Measurements from ENCODE around the gene EPS8.
"Not testable (repeated sequence)": the region's sequence is repeated elsewhere in the genome, so short reads cannot be mapped to it uniquely, and the experiment has no call there.

The EPS8 gene

DNA sequence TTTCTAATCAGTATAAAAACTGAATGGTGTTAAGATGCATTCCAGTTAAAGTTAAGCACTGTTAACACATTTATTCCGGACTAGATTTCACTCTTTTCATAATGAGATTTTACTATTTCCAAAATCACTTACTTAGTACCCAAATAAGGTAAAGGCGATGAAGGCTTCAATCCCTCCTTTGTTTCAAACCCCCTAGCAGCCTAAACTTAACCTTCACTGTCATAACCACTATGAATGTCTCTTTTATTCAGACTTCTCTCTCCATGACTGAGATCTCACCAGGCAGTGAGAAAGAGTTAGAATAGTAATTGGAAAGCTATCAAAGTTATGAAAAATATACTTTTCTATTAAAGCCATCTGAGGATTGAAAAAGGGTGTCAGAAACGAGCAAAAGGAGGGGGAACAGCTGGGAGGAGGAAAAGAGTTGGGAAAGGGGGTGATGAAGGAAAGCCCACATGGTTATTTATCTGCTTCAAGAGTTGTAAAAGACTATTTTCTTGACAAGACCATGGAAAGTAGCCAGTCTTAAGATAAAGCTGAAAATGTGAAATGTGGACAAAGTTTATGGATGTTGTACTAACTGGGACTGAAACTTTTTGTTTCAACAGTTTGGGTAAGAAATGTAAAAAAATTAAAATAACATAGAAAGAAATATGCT is 11.7 kb downstream of the EPS8 start:
- H3K4me3 ChIP-seq (ENCODE audit: low read depth, low read length), result no peak overlapping the region
- H3K27ac ChIP-seq (ENCODE audit: low read depth, low read length), result peak overlapping the region; percentile 39
- peaks cover 5% of the 10 kb centered on the region; the same call in 1 of the 2 replicates for H3K36me3 ChIP-seq (ENCODE audit: insufficient read depth, low read length)
- H3K4me1 ChIP-seq (ENCODE audit: control insufficient read depth, insufficient read depth, low read length, unreplicated experiment), result peaks cover 91% of the 10 kb centered on the region
- no peak overlapping the region for H2AFZ ChIP-seq (ENCODE audit: low read length, unreplicated experiment)
- no peaks in the 10 kb centered on the region for H3K27me3 ChIP-seq (ENCODE audit: insufficient read depth, low read length)
- peaks cover 97% of the 10 kb centered on the region for H3K79me2 ChIP-seq (ENCODE audit: control insufficient read depth, insufficient read depth, low read length, unreplicated experiment)

DNA sequence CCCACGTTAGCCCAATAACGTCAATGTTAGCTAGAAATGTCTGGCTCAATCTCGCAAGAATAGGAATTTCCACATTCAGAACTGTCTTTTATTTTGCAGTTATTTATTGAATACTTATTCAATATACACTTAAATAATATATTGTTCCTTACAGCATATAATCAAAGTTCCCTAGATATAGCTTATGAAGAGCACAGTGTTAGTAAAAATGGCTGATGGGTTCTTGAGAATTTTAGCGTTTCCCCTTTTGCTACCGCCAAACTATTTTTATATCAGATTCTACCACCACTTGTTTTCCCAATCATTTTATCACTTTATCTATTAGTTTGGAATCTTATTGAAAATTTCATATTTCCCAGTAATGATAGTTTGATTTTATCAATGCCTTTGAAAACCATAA is 12.7 kb downstream of the EPS8 start:
- H3K27me3 ChIP-seq (ENCODE audit: insufficient read depth, low read length), result no peaks in the 10 kb centered on the region
- peaks cover 93% of the 10 kb centered on the region for H3K4me1 ChIP-seq (ENCODE audit: control insufficient read depth, insufficient read depth, low read length, unreplicated experiment)
- H2AFZ ChIP-seq (ENCODE audit: low read length, unreplicated experiment), result no peak overlapping the region
- H3K79me2 ChIP-seq (ENCODE audit: control insufficient read depth, insufficient read depth, low read length, unreplicated experiment), result peaks cover 99% of the 10 kb centered on the region
- 0 out of 2 replicates have a peak, but pooled peaks cover 2% of the 10 kb centered on the region for H3K36me3 ChIP-seq (ENCODE audit: insufficient read depth, low read length)
- no peak overlapping the region; the same call in 1 of the 2 replicates for H3K27ac ChIP-seq (ENCODE audit: low read depth, low read length)
- H3K4me3 ChIP-seq (ENCODE audit: low read depth, low read length), result no peak overlapping the region

DNA sequence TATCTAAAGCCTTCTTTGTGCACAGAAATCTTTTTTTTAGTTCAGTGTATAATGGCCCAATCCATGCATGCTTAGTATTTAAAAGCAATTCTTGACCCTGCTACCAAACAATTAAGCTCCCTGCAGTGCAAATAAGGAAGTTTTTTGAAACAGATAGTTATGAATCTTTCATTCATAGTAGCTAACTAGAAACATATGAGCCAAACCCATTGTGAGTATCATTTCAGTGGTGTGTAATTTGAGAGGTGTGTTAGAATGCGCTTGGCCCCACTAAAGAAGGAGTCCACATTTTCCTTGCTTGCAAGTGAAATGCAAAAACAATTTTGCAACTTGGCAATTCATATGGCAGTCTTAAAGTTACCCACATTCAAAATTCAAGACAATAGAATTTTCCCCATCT is 14.4 kb downstream of the EPS8 start:
- Histone ChIP-seq H3K79me2 (ENCODE audit: control insufficient read depth, insufficient read depth, low read length, unreplicated experiment) (peaks cover 97% of the 10 kb centered on the region), H3K36me3 (ENCODE audit: insufficient read depth, low read length) (no peaks in the 10 kb centered on the region), H3K27ac (ENCODE audit: low read depth, low read length) (peak overlapping the region; percentile 60), H3K4me1 (ENCODE audit: control insufficient read depth, insufficient read depth, low read length, unreplicated experiment) (peaks cover 92% of the 10 kb centered on the region), H3K4me3 (ENCODE audit: low read depth, low read length) (peak overlapping the region; percentile 10; the same call in 1 of the 2 replicates), H3K27me3 (ENCODE audit: insufficient read depth, low read length) (no peaks in the 10 kb centered on the region), H2AFZ (ENCODE audit: low read length, unreplicated experiment) (no peak overlapping the region)

DNA sequence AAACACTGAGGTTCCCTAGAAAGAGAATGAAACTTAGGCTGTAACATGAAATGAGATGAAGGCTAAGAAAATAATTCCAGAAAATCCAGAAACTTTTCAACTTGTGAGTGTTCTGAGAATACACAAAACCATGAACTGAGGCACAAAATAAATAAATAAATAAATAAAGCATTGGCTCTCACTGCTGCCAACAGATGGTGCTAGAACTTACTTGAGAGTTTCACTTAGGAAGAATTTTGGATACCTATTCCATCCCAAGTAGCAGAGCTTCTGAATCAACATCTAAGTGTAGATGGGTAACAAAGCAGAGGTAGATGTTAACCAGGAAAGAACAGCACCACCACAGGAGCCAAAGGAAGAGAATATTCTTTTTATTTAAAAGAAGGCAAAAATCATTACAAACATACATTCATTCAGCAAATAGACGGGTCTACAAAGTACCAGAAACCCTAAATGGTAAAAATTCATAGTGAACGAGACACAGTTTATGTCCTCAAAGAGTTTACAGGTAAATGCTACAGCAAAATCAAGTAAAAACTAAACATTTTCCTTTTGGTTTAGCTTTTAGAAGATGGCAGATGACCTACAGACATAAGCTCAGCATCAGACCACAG is 16.7 kb downstream of the EPS8 start:
- Histone ChIP-seq H3K4me3 (ENCODE audit: low read depth, low read length) (no peak overlapping the region), H2AFZ (ENCODE audit: low read length, unreplicated experiment) (no peak overlapping the region), H3K79me2 (ENCODE audit: control insufficient read depth, insufficient read depth, low read length, unreplicated experiment) (peaks cover 96% of the 10 kb centered on the region), H3K27me3 (ENCODE audit: insufficient read depth, low read length) (no peaks in the 10 kb centered on the region), H3K36me3 (ENCODE audit: insufficient read depth, low read length) (peaks cover 2% of the 10 kb centered on the region), H3K4me1 (ENCODE audit: control insufficient read depth, insufficient read depth, low read length, unreplicated experiment) (peaks cover 87% of the 10 kb centered on the region), H3K27ac (ENCODE audit: low read depth, low read length) (peak overlapping the region; percentile 94)

GRCh38 chr12:15770581-15770980 is 18.6 kb downstream of the EPS8 start:
- peaks cover 88% of the 10 kb centered on the region for H3K79me2 ChIP-seq (ENCODE audit: control insufficient read depth, insufficient read depth, low read length, unreplicated experiment)
- no peak overlapping the region for H2AFZ ChIP-seq (ENCODE audit: low read length, unreplicated experiment)
- H3K36me3 ChIP-seq (ENCODE audit: insufficient read depth, low read length), result peaks cover 8% of the 10 kb centered on the region
- peak overlapping the region; percentile 30; the same call in 1 of the 2 replicates for H3K4me3 ChIP-seq (ENCODE audit: low read depth, low read length)
- no peaks in the 10 kb centered on the region for H3K27me3 ChIP-seq (ENCODE audit: insufficient read depth, low read length)
- peak overlapping the region; percentile 94 for H3K27ac ChIP-seq (ENCODE audit: low read depth, low read length)
- H3K4me1 ChIP-seq (ENCODE audit: control insufficient read depth, insufficient read depth, low read length, unreplicated experiment), result peaks cover 75% of the 10 kb centered on the region

GRCh38 chr12:15770021-15770420 is 19.2 kb downstream of the EPS8 start:
- H3K27me3 ChIP-seq (ENCODE audit: insufficient read depth, low read length), result no peaks in the 10 kb centered on the region
- peaks cover 72% of the 10 kb centered on the region for H3K4me1 ChIP-seq (ENCODE audit: control insufficient read depth, insufficient read depth, low read length, unreplicated experiment)
- peaks cover 8% of the 10 kb centered on the region for H3K36me3 ChIP-seq (ENCODE audit: insufficient read depth, low read length)
- peak overlapping the region; percentile 30; the same call in 1 of the 2 replicates for H3K4me3 ChIP-seq (ENCODE audit: low read depth, low read length)
- no peak overlapping the region for H2AFZ ChIP-seq (ENCODE audit: low read length, unreplicated experiment)
- peaks cover 88% of the 10 kb centered on the region for H3K79me2 ChIP-seq (ENCODE audit: control insufficient read depth, insufficient read depth, low read length, unreplicated experiment)
- peak overlapping the region; percentile 94 for H3K27ac ChIP-seq (ENCODE audit: low read depth, low read length)

DNA sequence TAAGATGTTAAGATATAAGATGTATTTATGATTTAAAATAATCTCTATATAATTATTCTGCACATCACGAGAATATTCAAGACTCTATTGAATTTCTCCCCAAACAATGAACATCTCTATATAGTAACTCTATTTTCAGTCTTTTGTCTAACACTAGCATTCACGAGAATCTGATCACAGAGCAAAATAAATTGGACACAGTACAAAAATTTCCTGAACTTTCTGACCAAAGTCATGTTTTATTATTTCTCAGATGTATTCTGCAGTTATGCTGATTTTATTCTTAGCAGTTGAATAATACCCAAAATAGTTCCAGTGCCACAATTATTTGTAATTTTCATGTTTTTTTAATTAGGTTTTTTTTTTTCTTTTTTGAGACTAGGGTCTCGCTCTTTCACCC is 19.6 kb downstream of the EPS8 start:
- peaks cover 88% of the 10 kb centered on the region for H3K79me2 ChIP-seq (ENCODE audit: control insufficient read depth, insufficient read depth, low read length, unreplicated experiment)
- H3K27me3 ChIP-seq (ENCODE audit: insufficient read depth, low read length), result no peaks in the 10 kb centered on the region
- H3K27ac ChIP-seq (ENCODE audit: low read depth, low read length), result peak overlapping the region; percentile 94
- H2AFZ ChIP-seq (ENCODE audit: low read length, unreplicated experiment), result no peak overlapping the region
- H3K36me3 ChIP-seq (ENCODE audit: insufficient read depth, low read length), result peaks cover 8% of the 10 kb centered on the region
- peak overlapping the region; percentile 30; the same call in 1 of the 2 replicates for H3K4me3 ChIP-seq (ENCODE audit: low read depth, low read length)
- peaks cover 69% of the 10 kb centered on the region for H3K4me1 ChIP-seq (ENCODE audit: control insufficient read depth, insufficient read depth, low read length, unreplicated experiment)

- H3K27ac ChIP-seq (ENCODE audit: low read depth, low read length), result peak overlapping the region; percentile 11; the same call in 1 of the 2 replicates
- H3K79me2 ChIP-seq (ENCODE audit: control insufficient read depth, insufficient read depth, low read length, unreplicated experiment), result peaks cover 86% of the 10 kb centered on the region
- H2AFZ ChIP-seq (ENCODE audit: low read length, unreplicated experiment), result no peak overlapping the region
These were observed 21.9 kb downstream of the EPS8 start for GRCh38 chr12:15767301-15767700.

DNA sequence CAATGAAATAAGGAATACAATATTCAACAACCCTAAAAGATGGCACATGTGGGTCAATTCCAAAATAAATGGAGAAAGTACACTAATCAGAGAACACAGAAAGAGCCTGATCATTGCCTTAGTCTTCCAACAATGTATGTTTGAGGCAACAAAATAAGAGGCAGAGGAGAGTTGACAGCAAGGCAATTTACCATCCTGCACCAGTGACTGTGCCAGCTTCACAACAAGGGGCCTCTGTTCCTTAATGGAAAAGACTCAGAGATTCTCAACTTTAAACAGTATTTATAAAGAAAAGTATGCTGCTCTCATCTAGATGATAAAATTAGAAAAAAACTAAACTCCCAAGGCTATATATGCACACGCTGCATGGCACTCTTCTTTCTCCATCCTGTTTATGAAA is 25.9 kb downstream of the EPS8 start:
- peaks cover 87% of the 10 kb centered on the region for H3K79me2 ChIP-seq (ENCODE audit: control insufficient read depth, insufficient read depth, low read length, unreplicated experiment)

More at GRCh38 chr12:15767301-15767700, 21.9 kb downstream of the EPS8 start:
- no peak overlapping the region for H3K4me3 ChIP-seq (ENCODE audit: low read depth, low read length)
- H3K27me3 ChIP-seq (ENCODE audit: insufficient read depth, low read length), result no peaks in the 10 kb centered on the region
- peaks cover 19% of the 10 kb centered on the region for H3K36me3 ChIP-seq (ENCODE audit: insufficient read depth, low read length)
- peaks cover 55% of the 10 kb centered on the region for H3K4me1 ChIP-seq (ENCODE audit: control insufficient read depth, insufficient read depth, low read length, unreplicated experiment)

GRCh38 chr12:15762162-15762561 is 27.0 kb downstream of the EPS8 start:
- not testable (repeated sequence) for H2AFZ ChIP-seq (ENCODE audit: low read length, unreplicated experiment); H3K27me3 ChIP-seq (ENCODE audit: insufficient read depth, low read length); H3K4me3 ChIP-seq (ENCODE audit: low read depth, low read length); H3K27ac ChIP-seq (ENCODE audit: low read depth, low read length)
- Histone ChIP-seq H3K79me2 (ENCODE audit: control insufficient read depth, insufficient read depth, low read length, unreplicated experiment) (peaks cover 86% of the 10 kb centered on the region), H3K36me3 (ENCODE audit: insufficient read depth, low read length) (peaks cover 20% of the 10 kb centered on the region), H3K4me1 (ENCODE audit: control insufficient read depth, insufficient read depth, low read length, unreplicated experiment) (peaks cover 42% of the 10 kb centered on the region)

More for the DNA sequence above, 25.9 kb downstream of the EPS8 start:
- H2AFZ ChIP-seq (ENCODE audit: low read length, unreplicated experiment), result no peak overlapping the region
- peaks cover 38% of the 10 kb centered on the region for H3K4me1 ChIP-seq (ENCODE audit: control insufficient read depth, insufficient read depth, low read length, unreplicated experiment)
- no peak overlapping the region for H3K27ac ChIP-seq (ENCODE audit: low read depth, low read length)
- no peak overlapping the region for H3K4me3 ChIP-seq (ENCODE audit: low read depth, low read length)
- H3K36me3 ChIP-seq (ENCODE audit: insufficient read depth, low read length), result peaks cover 25% of the 10 kb centered on the region
- H3K27me3 ChIP-seq (ENCODE audit: insufficient read depth, low read length), result no peaks in the 10 kb centered on the region
